Urothelium cell line (cell line): ENCODE results near the gene NODAL.
A peak's percentile ranks its signal among the peaks of the same experiment; 100 is the strongest.

Experiments
- DNase-seq: peaks from one replicate; pipeline ENCODE4 v3.0.0; 2011; ENCODE audit warnings: low spot score, mixed read lengths
- FAIRE-seq: peaks from 2 replicates; lab custom pipeline; 2011; peaks lifted over from hg19 to GRCh38; lab: Jason Lieb, UNC

NODAL gene

DNA sequence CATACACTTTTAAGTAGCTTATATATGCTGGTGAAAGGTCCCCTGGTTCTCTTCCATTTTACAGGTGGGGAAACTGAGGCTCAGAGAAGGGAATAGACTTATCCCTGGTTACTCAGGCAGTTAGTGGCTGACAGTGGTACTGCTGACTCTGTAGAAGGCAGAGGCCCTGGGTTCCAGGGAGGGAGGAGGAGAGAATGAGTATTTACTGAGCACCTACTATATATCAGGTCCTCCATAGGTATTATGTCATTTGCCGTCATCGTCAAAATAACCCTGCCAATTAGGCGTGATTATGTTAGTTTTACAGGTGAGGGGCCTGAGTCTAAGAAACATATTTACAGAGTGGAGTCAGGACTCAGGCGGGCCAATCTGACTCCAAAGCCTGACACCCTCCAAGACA lies 23.8 kb upstream of the NODAL start:
- FAIRE-seq (no peak), DNase-seq (no peak)

DNA sequence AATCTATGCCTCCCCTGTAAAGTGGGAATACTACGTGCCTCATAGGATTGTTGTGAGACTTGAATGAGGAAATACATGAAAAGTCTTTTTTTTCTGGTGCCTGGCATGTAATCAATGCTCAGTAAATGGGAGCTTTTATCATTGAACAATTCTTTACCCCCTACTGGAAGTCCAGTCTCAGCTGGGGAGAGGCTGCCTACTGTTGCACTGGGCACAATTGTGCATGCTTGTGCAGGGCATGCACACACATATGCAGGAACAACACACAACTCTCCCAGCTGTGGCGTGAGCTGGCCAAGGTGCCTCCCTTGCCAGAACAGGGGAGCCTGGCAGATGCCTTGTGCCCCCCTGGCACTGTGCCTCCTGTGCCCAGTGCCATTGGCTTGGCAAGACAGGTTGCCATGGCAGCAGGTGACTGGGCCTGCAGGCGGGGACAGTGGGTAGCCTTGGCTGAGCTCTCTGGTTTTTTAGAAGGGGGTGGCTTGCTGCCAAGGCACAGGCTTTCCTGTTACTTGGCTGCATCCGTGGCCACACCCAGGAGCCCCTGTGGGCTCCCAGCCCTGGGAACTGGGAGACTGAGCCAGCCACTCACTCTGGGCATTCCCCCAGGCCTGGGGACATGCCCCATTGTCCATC lies 21.0 kb upstream of the NODAL start:
- peak; percentile 81 for DNase-seq
- FAIRE-seq, result peak; percentile 76

DNA sequence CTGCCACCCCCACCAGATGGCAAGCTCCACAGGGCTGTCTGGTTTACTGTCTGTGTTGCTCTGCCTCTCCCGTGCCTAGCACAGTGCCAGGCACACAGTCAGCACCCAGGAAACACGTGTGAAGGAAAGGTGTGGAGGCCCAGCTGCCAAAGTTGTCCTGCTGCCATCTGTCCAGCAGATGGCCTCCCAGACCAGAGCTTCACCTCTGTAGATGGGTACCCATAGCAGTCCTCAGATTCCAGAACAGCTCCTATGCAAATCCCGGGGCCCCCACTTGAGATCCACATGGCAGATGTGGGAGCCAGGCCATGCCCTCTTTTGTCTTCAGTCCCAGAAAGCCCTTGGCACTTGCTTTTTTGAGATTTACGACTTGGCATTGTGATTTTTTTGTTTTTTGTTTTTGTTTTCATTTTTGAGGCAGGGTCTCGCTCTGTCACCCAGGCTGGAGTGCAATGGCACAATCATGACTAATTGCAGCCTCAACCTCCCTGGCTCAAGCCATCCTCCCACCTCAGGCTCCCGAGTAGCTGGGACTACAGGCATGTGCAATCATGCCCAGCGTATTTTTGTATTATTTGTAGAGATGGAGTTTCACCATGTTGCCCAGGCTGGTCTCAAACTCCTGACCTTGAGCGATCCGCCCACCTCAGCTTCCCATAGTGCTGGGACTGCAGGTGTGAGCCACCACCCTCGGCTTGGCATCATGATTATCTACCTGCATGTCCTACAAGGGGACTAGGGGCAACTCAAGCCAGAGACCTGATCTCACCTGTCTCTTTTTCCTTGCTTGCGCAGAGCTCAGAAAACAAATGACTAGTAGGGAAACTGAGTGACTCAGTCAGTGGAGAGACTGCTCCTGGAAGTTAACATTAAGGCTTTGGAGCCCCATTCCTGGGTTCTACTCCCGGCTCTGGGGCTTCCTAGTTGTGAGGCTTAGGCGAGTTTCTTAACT lies 20.2 kb upstream of the NODAL start:
- FAIRE-seq (no peak), DNase-seq (peak; percentile 85)

DNA sequence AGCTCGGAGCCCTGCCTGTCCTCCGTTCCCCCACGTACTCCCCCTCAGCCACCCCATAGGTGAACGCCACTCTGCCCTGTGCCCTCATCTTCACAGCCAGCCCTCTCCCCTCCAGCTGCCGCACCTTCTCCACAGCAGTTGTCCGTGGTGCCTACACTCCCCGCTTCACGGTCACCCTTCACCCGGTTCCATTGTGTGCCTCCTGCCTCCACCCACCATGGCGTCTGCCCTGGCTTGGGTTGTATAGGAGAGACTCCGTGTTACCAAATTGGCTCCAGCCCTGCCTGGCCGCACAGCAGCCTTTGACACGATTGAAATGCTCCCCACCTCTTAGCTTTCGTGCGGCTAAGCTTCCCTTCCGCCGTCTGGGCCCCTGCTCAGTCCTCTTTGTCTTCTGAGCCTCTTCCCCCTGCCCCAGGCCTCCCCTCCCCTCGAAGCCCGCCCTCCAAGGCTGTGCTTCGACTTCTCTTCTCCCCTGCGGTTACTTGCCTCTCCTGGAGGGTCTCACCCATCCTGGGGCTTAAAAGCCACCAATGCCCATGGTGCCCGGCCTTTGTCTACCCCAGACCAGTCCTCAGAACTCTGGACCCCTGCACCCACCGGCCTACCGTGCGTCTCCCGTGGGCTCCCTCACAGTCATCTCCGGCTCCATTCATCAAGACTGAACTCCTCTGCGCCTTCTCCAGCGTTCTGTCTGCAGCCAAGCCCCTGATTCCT lies 18.5 kb upstream of the NODAL start:
- DNase-seq (no peak), FAIRE-seq (peak; percentile 17)

DNA sequence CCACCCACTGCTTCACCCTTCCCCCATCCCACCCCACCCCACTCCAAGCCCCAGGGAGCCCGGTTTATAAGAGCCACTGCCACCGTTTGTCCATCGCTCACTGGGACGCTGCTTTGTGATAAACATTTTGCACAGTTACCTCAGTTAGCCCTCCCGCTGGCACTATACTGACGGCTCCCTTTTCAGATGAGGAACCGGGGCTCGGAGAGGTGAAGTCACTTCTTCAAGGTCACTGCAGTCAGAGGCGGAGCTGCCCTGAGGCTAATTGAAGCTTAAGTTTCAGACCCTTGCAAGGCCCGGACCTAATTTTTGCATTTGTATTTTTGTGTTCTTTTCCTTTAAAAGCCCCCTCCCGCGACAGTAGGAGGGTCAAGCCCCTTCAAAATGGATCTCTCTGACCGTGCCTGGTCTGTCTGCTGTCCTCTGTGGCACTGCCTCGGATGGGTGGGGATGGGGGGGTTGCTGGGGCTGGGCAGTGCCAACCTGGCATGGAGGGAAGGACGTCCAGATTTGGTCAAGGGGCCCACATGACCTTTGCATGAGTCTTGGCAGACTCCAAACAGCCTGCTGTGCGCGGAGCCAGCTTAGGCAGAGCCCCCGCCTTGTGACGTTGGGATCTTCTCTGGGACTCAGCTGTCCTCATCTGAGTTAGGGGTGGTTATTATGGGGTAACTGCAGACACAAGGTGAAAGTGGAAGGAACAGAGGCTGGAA lies 17.7 kb upstream of the NODAL start:
- peak; percentile 40 for FAIRE-seq
- DNase-seq, result no peak

DNA sequence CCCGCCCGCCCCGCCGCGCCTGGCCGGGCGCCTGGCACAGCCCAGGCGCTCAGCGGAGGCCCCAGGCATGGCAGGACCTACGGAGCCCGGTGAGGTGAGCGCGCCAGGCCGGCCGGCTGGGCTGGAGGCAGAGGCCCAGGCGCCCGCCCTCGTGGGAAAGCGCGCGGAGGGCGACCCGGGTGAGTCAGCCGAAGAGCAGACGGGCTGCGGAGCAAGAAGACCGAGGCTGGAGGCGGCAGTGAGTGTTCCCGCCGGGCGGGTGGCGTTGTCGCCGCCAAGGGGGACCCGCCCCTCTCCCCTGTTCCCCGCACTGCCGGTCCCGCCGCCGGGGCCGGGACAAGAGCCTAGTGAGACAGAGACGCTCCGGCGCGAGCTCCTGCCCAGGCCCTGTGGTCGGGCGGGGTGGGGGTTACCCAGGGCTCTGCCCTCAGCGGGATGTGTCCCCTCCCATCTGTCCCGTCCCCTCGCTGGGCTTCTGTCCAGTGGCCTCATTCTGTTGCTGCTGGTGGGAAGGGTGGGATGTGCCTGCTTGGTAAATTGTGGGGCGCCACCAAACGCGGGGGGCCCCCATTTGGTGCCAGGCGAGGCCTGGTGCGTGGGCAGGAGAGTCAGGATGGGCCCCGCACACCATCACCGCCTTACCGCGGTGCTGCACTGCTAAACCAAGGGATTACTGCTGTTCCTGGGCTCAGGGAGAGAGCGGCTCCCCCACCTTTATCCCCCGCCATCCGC lies 17.0 kb upstream of the NODAL start:
- FAIRE-seq (peak; percentile 68), DNase-seq (peak; percentile 85)

DNA sequence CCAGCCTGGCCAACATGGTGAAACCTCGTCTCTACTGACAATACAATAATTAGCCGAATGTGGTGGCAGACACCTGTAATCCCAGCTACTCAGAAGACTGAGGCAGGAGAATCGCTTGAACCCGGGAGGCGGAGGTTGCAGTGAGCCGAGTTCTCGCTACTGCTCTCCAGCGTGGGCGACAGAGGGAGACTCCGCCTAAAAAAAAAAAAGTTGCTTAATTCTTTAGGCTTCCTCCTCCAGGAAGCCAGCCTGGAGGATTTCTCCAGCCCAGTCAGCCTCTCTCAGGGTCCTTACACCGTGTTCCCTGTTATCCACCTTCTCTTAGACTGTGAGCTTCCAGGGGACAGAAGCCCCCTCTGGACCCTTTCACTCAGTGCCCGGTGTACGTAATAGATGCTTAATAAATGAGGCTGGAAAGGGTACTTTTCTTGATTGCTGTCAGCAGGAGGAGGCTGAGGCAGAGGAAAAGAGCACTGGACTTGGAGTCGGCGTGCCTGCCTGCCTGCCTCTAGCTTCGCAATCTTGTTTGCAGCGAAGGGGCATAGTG lies 16.4 kb upstream of the NODAL start:
- DNase-seq (no peak), FAIRE-seq (no peak)

DNA sequence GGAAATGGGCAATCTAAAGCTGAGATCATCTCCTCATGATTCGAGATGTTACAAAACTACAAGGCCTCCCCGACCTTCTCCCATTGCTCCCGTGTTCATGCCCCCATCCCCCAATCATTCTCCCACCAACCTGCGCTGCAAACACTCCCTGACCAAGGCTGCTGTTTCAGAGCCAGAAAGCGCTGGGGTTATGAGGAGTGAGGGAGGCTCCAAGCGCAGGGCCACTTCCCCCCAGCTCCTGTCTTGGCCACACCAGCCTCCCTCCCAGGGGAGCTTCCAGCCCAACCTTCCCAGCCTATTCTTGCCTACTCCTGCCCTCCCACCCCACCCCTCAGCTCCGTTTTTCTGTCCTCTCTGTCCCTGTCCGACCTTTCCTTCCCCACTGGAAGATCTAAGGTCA lies 14.7 kb upstream of the NODAL start:
- FAIRE-seq (no peak), DNase-seq (no peak)

DNA sequence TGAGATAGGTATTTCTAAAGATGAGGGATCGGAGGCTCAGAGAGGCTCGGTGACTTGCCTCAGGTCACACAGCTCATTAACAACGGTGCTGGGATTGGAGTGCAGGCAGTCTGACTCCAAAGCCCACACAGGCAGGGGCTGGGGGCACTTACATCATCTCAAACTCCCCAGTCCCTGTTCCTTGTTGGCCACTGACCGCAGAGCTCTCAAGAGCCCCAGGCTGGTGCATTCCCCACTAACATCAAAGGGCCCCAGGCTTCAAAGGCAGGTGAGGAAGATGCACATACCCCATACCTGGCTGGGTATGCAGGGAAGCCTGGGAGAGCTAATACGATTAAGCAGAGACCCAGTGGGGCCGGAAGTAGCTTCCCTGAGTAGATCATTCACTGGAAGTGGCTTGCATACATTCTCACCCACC lies 13.7 kb upstream of the NODAL start:
- FAIRE-seq, result no peak
- DNase-seq, result no peak

DNA sequence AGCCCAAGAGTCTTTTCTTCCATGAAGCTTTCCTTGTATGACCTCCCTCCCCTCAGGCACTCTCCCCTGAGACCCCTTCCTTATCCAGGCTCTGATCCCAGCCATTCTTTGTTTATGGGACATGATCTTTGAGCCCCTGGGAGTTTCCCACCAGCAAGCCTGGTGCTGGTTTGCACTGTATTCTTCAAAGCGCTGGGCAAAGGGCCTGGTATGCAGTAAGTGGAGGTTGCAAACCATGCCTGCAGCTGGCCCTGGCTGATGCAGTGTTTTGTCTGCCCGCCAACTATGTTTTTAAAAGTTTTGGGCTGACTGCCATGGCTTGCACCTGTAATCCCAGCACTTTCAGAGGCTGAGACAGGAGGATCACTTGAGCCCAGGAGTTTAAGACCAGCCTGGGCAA lies 6.8 kb upstream of the NODAL start:
- DNase-seq (no peak), FAIRE-seq (no peak)

DNA sequence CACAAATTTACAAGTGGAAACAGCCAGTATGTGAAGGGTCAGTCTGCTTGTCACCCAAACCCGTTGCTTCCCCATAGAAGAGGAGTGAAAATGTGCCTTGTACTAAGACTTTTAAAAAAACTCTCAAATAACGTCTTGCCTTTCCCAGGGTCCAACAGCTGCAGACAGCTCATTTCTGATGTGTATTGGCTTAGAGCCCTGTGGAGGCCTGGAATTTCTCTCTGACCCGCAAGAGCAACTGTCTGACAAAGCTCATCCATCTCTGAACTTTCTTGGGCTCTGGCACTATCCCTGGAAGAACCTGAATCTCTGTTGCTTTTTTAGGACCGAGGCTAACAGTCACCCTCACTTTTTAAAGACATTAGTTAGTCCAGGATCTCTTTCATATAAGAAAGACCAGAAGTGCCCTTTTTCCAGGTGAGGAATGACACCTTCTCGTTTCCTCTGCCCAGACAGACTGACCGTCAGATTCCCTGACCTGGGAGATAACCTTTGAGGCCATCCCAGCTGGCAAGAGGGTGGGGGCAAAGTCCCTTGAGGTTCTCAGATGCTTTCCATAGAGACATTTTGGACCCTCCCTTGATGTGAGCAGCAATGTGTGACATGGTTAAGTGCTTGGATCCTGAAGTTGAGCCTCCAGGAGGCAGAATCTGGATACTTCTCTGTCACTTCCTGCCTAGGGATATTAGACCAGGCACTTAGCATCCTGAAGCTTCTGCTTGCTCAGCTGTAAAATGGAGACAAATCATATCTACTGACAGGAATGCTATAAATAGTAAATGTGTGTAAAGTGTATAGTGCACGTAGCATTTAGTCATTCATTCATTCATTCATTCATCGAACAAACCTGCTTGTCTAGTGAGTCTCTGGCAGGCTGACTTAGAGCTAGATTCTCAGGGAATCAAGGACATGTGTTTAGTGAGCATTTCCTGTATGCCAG lies 4.5 kb upstream of the NODAL start:
- FAIRE-seq (no peak), DNase-seq (no peak)

DNA sequence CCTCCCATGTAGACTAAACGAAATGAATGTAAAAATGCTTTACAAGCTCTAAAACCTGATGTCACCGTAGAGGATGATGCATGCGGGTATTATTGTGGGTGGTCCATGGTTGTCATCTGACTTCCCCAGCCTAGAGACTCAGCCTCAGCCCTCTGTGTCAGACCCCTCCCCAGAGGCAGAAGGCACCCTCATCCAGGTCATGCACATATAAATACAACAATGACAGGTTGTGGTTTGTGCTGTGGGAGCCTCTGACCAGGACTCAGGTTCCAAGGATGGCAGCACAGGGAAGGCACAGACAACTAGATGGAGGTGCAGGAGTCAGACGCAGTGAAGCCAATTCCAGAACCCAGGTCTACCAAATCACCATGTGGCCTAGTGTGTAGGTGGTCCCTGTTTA lies 3.3 kb upstream of the NODAL start:
- FAIRE-seq (no peak), DNase-seq (no peak)

DNA sequence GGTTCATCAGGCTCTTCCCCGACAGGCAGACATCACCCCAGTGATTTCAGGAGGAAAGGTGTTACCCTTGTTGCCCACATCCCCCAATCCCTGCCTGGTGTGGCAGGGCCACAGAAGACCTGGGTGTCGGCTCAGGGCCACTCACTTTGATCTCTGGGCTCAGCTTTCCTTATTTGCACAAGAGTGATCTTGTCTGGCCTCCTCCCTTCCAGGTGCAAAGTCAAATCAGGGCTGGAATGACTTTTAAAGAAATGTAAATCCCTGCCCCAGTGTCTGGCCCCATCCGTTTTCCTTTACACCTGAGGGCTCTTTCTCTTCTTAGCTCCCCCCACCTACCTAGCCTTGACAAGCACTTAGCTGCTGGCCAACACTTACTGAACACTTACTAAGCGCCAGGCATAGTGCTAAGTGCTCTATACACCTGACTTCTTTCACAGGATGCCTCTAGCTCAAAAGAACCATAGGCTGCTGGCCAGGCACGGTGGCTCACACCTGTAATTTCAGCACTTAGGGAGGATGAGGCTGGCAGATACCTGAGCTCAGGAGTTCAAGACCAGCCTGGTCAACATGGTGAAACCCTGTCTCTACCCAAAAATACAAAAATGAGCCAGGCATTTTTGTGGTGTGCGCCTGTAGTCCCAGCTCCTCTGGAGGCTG lies 979 bp upstream of the NODAL start:
- DNase-seq, result no peak
- no peak for FAIRE-seq

DNA sequence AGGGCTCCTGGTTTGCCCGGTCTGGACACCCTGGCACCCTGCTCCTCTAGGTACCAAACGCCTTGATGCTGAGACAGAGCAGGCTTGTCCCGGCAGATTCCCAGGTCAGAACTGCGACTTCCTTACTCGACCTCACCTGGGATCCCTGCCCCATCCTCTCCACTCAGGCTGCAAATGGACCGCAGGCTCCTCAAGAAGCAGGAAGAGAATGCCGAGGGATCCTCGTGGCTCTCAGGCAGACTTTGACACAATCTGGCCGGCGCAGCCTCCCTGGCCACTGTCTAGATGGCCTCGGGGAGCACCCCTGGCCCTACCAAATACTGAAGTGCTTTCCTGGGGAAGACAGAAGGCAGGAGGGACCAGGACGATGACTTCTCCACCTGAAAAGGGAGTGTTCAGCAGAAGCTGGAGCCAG lies 421 bp upstream of the NODAL start:
- DNase-seq (no peak), FAIRE-seq (no peak)

DNA sequence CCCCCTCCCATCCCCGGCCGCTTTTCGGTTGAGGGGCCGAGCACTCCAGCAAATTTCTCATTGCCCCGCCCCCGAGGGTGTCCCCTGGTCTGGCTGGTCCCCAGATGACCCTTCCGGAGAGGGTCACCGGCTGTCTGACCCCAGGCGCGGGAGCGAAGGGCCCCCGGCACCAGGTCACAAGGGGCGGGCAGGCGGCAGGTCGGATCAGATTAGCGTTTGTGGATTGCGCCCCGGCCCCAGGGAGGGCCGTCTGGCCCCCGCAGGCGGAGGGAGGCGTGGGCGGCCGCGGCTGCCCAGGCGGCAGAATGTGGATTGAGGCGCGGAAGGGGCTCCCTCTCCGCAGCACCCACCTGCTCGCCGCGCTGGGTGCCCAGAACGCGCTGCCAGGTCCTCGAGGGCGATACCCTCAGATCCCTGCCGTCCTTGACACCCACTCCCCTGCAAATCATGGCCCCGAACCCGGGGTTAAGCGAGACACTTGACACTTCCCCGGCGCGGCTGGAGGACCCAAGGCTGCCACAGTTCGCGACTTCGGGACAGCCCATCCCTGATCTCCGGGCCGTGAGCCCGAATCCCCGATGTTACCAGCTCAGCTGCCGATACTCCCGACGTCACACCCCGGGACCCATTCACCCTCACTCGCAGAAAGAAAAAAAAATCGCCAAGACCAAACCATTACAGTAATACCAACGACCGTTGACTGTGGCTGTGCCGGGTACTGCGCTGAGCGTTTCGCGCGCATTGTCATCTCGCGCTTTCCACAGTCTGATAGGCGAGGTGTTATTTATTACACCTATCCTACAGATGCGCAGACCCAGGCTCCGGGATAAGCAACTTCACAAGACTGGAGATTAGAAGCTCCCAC lies 953 bp downstream of the NODAL start:
- DNase-seq (no peak), FAIRE-seq (no peak)

DNA sequence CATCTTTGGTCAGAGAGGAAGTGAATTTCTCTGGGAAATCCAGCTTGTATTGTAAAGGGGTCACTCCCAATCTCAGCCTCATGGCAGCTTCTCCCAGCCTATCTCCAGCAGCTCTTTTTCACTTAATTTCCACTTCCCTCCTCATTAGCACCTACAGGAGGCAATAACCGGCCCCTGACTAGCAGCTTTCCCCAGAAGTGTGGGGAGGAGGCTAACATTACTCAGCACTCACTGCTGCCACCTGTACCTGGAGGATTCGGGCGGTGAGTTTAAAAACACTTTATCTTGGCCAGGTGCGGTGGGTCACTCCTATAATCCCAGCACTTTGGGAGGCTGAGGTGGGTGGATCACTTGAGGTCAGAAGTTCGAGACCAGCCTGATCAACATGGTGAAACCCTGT lies 3.8 kb downstream of the NODAL start:
- DNase-seq, result no peak
- FAIRE-seq, result no peak

DNA sequence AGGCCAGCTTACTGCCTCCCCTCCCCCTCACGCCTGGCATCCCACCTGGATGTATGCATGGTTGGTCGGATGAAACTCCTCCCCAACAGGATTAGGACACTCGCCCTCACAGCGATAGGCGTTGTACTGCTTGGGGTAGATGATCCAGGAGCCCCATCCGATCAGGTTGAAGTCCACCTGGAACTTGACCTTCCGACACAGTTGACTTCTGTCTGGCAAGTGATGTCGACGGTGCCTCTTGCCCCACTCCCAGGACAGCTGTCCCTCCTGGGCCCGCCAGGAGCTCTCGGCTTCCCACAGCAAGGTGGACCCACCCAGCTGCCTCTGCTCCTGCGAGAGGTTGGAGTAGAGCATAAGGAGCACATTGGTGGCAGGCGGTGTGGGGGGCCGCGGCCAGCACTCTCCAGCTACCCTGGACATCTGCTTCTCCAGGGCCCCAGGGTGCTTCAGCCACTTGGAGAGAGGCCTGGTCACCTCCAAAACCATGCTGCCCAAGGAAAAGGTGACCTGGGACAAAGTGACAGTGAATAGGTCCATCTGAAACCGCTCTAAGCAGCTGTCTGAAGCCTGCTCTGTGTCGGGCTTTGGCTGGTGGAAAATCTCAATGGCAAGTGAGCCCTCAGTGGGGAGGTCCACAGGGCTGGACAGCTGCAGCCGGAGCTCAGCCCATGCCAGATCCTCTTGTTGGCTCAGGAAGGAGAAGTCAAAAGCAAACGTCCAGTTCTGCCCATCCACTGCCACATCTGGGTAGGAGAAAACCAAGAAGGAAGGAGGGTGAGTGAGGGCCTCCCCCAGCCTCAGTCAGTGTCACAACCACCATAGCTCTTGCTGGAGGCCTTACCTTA lies 6.0 kb downstream of the NODAL start:
- FAIRE-seq (no peak), DNase-seq (no peak)
